Effector CD4-positive, alpha-beta T cell (primary cell): ENCODE data around the gene ADCK1.

ENCODE experiments used
- DNase-seq: peaks from one replicate; pipeline ENCODE4 v3.0.0-alpha.2; 2020

ADCK1 gene

DNA sequence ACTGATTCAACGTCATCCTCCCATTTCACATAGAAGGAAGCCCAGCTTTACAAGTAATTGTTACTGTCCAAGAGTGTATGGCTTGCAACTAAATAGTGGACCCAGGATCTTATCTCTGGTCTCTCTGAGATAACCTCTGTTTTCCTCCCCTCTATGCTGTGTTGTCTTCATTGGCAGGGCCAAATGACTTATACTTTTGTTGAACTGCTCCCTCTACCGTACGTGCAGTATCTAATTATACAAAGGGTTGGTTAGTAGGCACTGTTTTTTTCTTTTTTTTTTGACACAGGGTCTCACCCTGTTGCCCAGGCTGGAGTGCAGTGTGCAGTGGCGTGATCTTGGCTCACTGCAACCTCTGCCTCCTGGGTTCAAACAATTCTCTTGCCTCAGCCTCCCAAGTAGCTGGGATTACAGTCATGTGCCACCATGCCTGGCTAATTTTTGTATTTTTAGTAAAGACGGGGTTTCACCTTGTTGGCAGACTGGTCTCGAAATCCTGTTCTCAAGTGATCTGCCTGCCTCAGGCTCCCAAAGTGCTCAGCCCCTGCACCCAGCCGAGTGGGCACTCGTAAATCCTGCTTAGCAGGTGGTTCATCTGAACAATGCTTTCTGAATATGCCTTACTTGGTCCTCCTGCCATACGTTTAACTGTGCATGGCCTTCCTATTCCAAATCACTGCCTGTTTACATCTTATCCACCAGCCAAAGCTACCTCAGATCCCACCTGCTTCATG, 162.1 kb downstream of the ADCK1 start:
- no peak for DNase-seq

DNA sequence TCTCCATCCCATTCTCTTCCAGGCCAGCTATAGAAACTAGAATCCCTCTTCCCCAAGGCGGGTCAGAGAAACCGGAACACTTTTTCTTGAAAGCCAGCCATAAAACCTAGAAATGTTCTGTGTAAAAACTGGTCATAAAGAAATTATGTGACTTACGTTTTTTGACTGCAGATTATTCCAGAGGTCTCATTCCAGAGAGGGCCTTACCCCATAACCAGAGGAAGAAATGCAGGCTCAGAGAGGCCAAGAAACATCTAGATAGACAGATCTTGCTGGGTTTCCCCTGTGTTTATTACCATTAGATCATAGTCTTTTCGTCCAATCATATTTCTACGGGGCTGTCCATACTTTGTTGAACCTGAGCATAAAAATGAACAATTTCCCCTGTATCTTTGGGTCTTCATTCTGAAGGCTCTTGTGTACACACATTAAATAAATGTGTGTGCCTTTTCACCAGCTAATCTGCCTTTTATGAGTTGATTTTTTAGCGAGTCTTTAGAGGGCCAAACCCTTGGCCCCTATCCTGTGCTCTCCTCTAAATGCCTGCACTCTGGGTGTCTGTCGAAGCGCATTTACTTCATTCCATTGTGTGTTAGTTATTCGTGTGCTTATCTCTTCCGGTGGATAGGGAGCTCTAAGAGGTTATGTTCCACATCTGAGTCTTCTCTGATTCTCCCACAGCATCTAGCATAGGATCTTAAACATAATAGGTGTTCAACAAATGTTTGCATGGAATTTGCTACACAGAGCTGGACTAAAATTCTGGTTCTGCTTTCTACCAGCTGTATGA, 163.0 kb downstream of the ADCK1 start:
- no peak for DNase-seq

DNA sequence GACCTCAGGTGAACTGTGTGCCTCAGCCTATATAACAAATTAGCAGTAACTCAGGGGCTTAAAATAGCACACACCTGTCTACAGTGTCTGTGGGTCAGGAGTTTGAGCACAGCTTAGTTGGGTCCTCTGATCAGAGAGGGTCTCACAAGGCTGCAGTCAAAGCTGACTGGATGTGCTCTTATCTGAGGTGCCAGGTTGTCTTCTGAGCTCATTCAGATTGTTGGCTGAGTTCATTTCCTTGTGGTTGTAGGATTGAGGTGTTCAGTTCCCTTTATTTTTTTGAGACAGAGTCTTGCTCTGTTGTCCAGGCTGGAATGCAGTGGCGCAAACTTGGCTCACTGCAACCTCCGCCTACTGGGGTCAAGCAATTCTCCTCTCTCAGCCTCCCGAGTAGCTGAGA, 164.7 kb downstream of the ADCK1 start:
- no peak for DNase-seq

DNA sequence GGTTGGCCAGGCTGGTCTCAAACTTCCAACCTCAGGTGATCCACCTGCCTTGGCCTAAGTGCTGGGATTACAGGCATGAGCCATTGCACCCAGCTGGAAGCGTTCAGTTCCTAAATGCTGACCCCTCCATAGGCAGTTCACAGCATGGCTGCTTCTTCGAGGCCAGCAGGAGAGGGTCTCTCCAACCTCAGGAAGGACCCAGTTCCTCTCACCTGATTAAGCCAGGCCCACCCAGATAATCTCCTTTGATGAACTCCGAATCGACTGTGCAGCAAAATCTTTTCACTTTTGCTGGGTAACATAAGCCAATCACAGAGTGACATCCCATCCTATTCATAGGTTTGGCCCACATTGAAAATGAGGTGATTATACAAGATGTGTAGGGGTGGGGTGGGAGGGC, 165.1 kb downstream of the ADCK1 start:
- no peak for DNase-seq

DNA sequence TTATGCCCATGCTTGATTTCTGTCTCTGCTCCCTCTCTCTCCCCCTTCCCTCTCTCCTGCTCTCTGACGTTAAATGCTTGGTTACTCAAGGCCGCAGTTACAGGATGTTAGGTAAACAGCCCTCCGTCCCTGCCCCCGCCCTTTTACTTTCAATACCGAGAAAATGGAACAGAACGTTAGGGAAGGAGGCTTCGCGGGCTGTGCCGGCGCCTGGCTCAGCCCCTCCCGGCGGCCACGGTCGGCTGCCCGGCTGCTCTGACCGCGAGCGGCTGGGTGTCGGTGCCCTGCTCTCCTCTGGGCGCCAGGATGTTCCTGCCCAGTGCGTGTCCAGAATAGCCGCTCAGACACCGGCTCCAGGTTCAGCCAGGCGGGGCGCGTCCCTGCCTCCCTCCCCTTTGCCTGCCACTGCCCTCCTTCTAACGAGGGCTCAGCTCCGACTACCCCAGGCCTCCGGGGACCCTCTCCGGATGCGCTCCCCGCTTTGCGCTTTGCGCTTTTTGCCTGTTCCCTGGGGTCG, 166.1 kb downstream of the ADCK1 start:
- DNase-seq, result no peak

DNA sequence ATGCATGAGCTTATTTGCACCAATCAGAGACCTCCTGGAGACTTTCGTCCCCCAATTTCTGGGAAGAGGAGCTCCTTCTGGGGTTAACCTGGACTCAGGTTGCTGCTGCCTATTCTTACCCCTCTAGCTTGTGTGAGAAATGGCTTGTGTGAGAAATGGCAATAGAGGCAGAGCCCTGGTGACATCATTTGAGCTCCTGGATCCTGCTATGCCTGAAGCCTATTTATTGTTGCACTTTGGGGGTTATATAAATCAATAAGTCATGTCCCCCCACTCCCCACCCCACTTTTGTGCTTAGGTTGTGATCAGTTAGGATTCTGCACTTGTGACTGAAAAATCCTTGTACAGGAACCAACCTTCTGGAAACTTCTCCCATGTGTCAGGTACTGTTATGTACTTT, 167.2 kb downstream of the ADCK1 start:
- no peak for DNase-seq

DNA sequence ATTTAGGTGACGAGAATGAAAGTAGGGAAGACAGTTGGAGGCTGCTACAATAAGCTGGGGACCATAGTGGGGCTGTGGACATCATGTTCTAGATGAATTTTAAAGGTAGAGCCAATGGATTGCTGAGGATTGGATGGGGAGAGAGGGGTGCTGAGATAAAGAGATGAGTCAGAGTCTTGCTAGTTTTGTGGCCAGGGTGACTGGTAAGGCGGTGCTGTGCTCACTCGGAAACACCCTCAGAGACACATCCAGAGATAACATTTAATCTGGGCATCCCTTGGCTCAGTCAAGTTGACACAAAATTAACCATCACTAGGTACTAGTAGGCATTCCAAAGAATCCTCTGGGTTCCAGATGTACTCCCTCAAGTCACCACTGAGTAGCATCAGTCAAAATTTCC, 170.7 kb downstream of the ADCK1 start:
- DNase-seq, result no peak

DNA sequence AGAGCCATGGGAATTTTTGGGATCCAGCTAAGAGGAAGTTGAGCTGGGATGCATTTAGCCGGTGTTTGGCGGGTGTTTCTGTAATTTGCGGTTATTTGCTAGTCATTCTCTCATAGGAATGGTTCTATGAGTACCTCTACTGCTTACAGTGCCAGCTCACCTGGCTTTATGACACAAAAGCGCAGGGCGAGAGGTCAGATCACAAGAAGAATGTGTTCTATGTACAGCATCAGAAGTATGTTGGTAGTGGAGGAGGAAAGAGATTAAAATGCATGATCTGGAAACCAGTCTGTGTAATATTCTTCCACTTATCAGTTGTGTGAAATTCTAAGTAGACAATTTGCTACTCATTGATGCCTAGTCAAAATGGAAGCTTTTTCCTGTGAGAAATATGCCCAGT, 173.3 kb downstream of the ADCK1 start:
- DNase-seq, result no peak

DNA sequence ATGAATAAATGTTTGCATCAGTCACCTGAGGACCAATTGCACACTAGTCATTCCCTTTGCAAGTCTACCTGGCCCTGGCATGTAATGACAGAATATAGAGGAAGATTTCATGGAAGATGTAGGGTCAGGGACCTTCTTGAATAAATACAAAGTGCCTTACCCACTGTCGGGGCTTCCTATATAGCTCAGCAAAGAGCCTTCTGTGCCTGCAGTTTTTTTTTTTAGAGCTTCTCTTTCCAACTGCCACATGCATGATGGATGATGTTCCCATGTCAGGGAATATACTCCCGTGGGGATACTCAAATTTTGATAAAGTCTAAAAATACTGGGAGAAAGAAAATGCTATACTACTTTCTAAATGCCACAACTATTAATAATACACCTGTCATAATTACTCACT, 176.7 kb downstream of the ADCK1 start:
- no peak for DNase-seq

DNA sequence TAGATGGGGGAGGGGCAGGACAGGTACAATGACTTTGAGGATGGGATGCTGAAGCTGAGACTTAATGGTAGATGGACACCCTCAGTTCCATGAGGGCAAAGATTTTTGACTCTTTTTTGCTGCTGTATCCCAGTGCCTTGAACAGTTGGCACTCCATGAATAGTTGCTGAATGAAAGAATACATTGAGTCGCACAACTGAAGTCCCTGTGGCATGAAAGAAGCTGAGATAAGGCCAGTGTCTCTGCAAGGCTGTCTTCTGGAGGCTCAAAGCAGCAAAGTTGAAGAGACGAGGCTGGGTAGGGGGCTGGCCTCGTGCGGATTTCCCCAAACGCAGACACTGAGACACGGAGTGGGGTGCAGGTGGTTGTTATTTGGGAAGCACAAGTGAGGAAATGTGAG, 179.3 kb downstream of the ADCK1 start:
- no peak for DNase-seq

DNA sequence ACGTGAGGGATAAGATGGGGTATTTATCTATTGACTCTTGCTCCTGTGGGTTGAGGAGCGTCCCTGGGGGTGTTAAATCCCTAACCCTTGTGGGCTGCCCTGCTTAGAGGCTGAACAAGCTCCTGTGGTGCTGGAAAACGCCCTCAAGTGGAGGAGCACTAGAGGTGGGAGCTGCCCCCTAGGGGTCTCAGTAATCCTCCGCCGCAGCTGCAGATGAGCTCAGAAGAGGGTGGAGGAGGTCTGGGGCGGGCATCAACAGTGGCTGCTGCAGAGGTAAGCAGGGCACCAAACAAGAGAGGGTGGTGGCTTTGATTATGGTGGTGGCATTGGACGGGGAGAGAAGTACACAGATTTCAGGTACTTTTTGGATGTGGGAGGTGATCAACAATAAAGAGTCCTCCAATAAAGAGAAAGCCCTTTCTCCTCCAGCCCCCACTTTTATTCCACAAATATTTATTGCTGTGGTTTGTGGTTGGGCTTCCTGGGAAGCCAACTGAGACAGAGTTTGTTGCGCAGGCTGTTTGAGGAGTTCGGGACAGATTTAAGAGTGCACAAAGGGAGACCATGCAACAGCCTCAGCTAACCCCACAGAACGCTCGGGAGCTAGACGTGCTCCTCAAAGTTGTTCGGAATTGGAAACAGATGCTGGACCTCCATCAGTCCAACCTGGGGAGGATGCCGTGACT, 179.9 kb downstream of the ADCK1 start:
- no peak for DNase-seq

DNA sequence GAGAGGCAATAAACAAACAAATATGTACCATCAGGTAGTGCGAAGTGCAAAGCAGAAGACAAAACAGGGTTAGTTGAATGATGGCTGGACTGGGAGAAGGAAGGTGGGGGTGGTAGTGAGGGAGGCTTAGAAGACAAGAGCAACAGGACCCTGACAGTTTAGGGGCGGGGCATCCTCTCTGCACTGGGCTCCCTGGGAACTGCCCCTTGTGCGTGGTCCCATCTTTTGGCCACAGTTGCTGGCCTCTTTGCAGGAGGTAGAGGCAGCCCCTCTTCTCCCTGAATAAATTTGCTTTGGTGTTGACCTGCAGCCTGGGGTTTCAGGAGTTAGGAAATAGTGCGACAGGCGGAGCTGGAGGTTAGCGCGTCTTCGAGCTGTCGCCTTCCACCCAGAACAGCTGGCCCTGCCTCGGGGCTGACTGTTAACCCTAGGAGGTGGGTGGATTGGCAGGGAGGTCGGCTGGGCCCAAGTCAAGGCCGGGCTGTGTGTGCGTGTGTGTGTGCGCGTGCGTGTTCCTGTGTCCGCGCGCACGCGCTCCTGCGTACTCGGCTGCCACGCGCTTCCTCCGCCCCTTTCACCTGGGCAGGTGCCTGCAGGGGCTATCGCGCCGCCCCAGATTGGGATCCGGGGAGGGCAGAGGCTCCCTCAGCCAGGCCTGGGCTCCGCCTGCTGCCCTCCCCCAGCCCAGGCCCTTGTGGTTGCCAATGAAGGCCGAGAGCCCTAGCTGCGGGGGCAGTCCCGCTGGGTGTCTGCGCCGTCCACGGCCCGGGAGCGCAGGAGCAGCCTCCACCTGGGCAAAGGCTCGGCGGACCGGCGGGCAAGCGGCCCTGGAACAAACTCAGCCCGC, 180.8 kb downstream of the ADCK1 start:
- DNase-seq, result no peak
